Endodermal cell (in vitro differentiated cells): ENCODE data around the gene DNM3. TPM values are rescaled to one million over a fixed set of nuclear protein-coding genes. Genes with fewer than 3 reads are reported as not detected.

ENCODE experiments used
- DNase-seq: peaks from one replicate; pipeline ENCODE4 v3.0.0-alpha.2; 2017
- H3K27ac ChIP-seq: 2 replicates; pipeline ENCODE4 v1.5.1; 2013; ENCODE audit warnings: mild to moderate bottlenecking, low read depth, low read length, moderate library complexity
- H3K27me3 ChIP-seq: 2 replicates; pipeline ENCODE4 v1.6.1; 2013; ENCODE audit warnings: mild to moderate bottlenecking, low read length, moderate library complexity; ENCODE audit not compliant: insufficient read depth, control insufficient read depth, poor library complexity, severe bottlenecking
- H3K36me3 ChIP-seq: 2 replicates; pipeline ENCODE4 v1.7.0; 2013; ENCODE audit warnings: mild to moderate bottlenecking, low read length, moderate library complexity; ENCODE audit not compliant: control insufficient read depth, insufficient read depth
- H3K4me1 ChIP-seq: one replicate; pipeline ENCODE4 v1.7.0; 2013; ENCODE audit warnings: low read length; ENCODE audit not compliant: control insufficient read depth, insufficient read depth
- H3K4me3 ChIP-seq: 2 replicates; pipeline ENCODE4 v1.5.1; 2013; ENCODE audit warnings: mild to moderate bottlenecking, low read length, moderate library complexity
- H3K9ac ChIP-seq: 2 replicates; pipeline ENCODE4 v1.6.1; 2013; ENCODE audit warnings: mild to moderate bottlenecking, low read length, moderate library complexity; ENCODE audit not compliant: poor library complexity, severe bottlenecking; ENCODE audit errors: extremely low read depth
- H3K9me3 ChIP-seq: 2 replicates; pipeline ENCODE4 v1.6.1; 2013; ENCODE audit warnings: mild to moderate bottlenecking, low read length, moderate library complexity; ENCODE audit not compliant: control insufficient read depth
- H3K27ac Mint-ChIP-seq: 2 replicates; pipeline ENCODE4 v1.8.0; 2020; ENCODE audit warnings: mixed read lengths
- H3K27me3 Mint-ChIP-seq: 2 replicates; pipeline ENCODE4 v1.8.0; 2021; ENCODE audit warnings: mild to moderate bottlenecking, mixed read lengths; ENCODE audit not compliant: insufficient read depth
- H3K36me3 Mint-ChIP-seq: 2 replicates; pipeline ENCODE4 v1.8.0; 2020; ENCODE audit warnings: low read depth, mixed read lengths
- H3K4me1 Mint-ChIP-seq: 2 replicates; pipeline ENCODE4 v1.8.0; 2020; ENCODE audit warnings: mixed read lengths
- H3K4me3 Mint-ChIP-seq: 2 replicates; pipeline ENCODE4 v1.8.0; 2020; ENCODE audit warnings: mild to moderate bottlenecking, moderate library complexity, mixed read lengths
- H3K9me3 Mint-ChIP-seq: 2 replicates; pipeline ENCODE4 v1.8.0; 2020; ENCODE audit warnings: mild to moderate bottlenecking, mixed read lengths
- WGBS, 2 experiments: methylation state at CpG; one replicate each; pipeline versions ENCODE4 v1.1.5 to v1.1.7; 2013; ENCODE audit warnings: missing lambda C conversion rate in 2 of 2, mixed read lengths in 1 of 2; ENCODE audit not compliant: insufficient coverage in 1 of 2, insufficient read length in 1 of 2; 5-methylcytosine and 5-hydroxymethylcytosine counted together
- total RNA-seq, 2 donors: library from RNA; stranded (reverse); fragmentation: NEBNext Ultra II Directional in 1 of 2; extraction: Animal tissue kit (Norgen Biotek cat#: 25700) in 1 of 2; gene quantifications; 2 replicates in 1 of 2; 3 replicates in 1 of 2; pipeline ENCODE4 v1.2.1, GENCODE V29; 2021
- TF ChIP-seq, protein P1 (sequence below): fragments of 200-600 bp; sonication (generic); conservative IDR thresholded peaks from 2 replicates; pipeline ENCODE4 v1.5.0; 2021; ENCODE audit warnings: antibody characterized with exemption, mild to moderate bottlenecking

Gene DNM3
- total RNA-seq, 2 donors from 2014 or later = 0.53 to 1.8 TPM

- Mint-ChIP-seq H3K4me1 (no peaks in the 10 kb centered on the region), H3K27ac (no peak overlapping the region), H3K4me3 (no peak overlapping the region), H3K36me3 (no peaks in the 10 kb centered on the region), H3K9me3 (no peaks in the 10 kb centered on the region), H3K27me3 (no peaks in the 10 kb centered on the region)
- WGBS, 2 experiments = 94% methylated on average over 1 of the region's 1 CpG; no CpG with 5 or more reads in 1 of the 2 experiments
- H3K4me3 ChIP-seq = no peak overlapping the region
- H3K27me3 ChIP-seq = no peaks in the 10 kb centered on the region
- DNase-seq = no peak
- H3K27ac ChIP-seq = no peak overlapping the region
- no peak overlapping the region for H3K9ac ChIP-seq
- TF ChIP-seq, protein P1, sequence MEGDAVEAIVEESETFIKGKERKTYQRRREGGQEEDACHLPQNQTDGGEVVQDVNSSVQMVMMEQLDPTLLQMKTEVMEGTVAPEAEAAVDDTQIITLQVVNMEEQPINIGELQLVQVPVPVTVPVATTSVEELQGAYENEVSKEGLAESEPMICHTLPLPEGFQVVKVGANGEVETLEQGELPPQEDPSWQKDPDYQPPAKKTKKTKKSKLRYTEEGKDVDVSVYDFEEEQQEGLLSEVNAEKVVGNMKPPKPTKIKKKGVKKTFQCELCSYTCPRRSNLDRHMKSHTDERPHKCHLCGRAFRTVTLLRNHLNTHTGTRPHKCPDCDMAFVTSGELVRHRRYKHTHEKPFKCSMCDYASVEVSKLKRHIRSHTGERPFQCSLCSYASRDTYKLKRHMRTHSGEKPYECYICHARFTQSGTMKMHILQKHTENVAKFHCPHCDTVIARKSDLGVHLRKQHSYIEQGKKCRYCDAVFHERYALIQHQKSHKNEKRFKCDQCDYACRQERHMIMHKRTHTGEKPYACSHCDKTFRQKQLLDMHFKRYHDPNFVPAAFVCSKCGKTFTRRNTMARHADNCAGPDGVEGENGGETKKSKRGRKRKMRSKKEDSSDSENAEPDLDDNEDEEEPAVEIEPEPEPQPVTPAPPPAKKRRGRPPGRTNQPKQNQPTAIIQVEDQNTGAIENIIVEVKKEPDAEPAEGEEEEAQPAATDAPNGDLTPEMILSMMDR = no peak
- no peaks in the 10 kb centered on the region for H3K36me3 ChIP-seq
- no peaks in the 10 kb centered on the region for H3K4me1 ChIP-seq
- H3K9me3 ChIP-seq = no peaks in the 10 kb centered on the region
These were observed 271.3 kb downstream of the DNM3 start for GRCh38 chr1:172112576-172112975.

- Mint-ChIP-seq H3K27me3 (no peaks in the 10 kb centered on the region), H3K4me1 (no peaks in the 10 kb centered on the region)
These were observed 276.5 kb downstream of the DNM3 start for GRCh38 chr1:172117800-172118199.

GRCh38 chr1:172118618-172119017, 277.3 kb downstream of the DNM3 start:
- H3K4me3 Mint-ChIP-seq = no peak overlapping the region
- 69 to 91% methylated on average over 2 to 3 of the region's 3 CpGs for WGBS, 2 experiments
- no peak for DNase-seq
- no peaks in the 10 kb centered on the region for H3K9me3 Mint-ChIP-seq
- Histone ChIP-seq H3K27ac (no peak overlapping the region), H3K9ac (no peak overlapping the region), H3K4me1 (no peaks in the 10 kb centered on the region), H3K4me3 (no peak overlapping the region), H3K36me3 (no peaks in the 10 kb centered on the region), H3K27me3 (no peaks in the 10 kb centered on the region), H3K9me3 (no peaks in the 10 kb centered on the region)
- H3K27ac Mint-ChIP-seq = no peak overlapping the region
- H3K27me3 Mint-ChIP-seq = no peaks in the 10 kb centered on the region
- no peaks in the 10 kb centered on the region for H3K36me3 Mint-ChIP-seq
- H3K4me1 Mint-ChIP-seq = no peaks in the 10 kb centered on the region
- TF ChIP-seq, protein P1 = no peak

More at GRCh38 chr1:172117800-172118199, 276.5 kb downstream of the DNM3 start:
- Histone ChIP-seq H3K27me3 (no peaks in the 10 kb centered on the region), H3K36me3 (no peaks in the 10 kb centered on the region), H3K4me1 (no peaks in the 10 kb centered on the region), H3K9ac (no peak overlapping the region), H3K27ac (no peak overlapping the region), H3K4me3 (no peak overlapping the region), H3K9me3 (no peaks in the 10 kb centered on the region)
- no peak overlapping the region for H3K4me3 Mint-ChIP-seq
- no peaks in the 10 kb centered on the region for H3K36me3 Mint-ChIP-seq
- WGBS, 2 experiments = 91% methylated on average over 1 of the region's 1 CpG; no CpG with 5 or more reads in 1 of the 2 experiments
- TF ChIP-seq, protein P1 = no peak
- no peak for DNase-seq
- H3K27ac Mint-ChIP-seq = no peak overlapping the region
- H3K9me3 Mint-ChIP-seq = no peaks in the 10 kb centered on the region
